IPS DF 4.7 (cell line): Measurements from ENCODE around the gene CTF1.
"Not testable (repeated sequence)": the region's sequence is repeated elsewhere in the genome, so short reads cannot be mapped to it uniquely, and the experiment has no call there.

Experiments used
- DNase-seq: peaks from one replicate; pipeline ENCODE4 v3.0.0-alpha.2; 2013; ENCODE audit warnings: low spot score; ENCODE audit errors: extremely low read depth

Gene CTF1

DNA sequence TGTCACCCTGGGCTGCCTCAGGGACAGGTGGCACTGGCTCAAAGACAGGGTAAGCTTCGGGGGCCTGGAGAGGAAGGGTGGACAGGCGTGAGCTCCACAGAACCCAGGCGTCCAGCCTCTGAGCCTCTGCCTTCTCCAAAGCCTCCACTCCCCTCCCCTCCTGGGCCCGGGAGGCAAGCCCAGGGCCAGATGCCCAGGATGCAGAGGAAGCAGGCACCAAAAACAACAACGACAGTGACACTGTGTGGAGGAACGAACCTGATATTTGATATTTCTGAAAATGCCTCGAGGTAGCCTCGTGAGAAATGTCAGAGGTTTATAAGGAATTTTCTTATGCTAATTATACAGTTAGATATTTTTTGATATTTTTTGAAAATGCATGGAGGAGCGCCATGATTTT, 8.5 kb upstream of the CTF1 start:
- DNase-seq, result no peak

- DNase-seq, result no peak
Observed at GRCh38 chr16:30888856-30889499, 7.4 kb upstream of the CTF1 start.

DNA sequence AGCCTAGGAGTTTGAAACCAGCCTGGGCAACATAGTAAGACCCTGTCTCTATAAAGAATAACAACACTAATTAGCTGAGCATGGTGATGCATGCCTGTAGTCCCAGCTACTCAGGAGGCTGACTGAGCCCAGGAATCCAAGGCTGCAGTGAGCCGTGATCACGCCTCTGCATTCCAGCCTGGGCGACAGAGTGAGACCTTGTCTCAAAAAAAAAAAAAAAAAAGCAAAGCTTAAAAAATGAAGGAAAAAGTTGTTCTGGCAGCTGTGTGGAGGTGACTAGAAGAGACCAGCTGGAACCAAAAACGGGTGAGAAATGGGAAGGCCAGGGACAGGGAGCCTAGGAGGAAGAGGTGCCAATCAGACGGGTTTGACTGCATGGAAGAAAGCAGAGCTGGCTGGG, 6.7 kb upstream of the CTF1 start:
- no peak for DNase-seq

GRCh38 chr16:30891043-30891823, 5.2 kb upstream of the CTF1 start:
- not testable (repeated sequence) for DNase-seq

GRCh38 chr16:30892670-30893416, 3.6 kb upstream of the CTF1 start:
- no peak for DNase-seq

DNA sequence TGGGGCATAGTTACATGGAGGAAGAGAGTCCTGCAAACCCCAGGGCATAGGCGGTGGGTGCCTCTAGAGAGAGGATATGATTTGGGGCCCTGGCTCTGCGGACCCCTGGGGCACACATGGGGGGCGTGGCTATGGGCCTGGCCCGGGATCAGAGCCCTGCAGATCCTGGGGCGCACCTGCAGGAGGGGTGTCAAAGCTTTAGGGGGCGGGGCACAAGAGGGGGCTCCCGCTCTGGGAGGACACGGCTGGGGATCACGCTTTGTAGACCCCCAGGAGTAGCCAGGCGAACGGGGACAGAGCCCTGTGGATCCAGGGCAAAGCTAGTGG, 3.0 kb upstream of the CTF1 start:
- DNase-seq, result no peak

DNA sequence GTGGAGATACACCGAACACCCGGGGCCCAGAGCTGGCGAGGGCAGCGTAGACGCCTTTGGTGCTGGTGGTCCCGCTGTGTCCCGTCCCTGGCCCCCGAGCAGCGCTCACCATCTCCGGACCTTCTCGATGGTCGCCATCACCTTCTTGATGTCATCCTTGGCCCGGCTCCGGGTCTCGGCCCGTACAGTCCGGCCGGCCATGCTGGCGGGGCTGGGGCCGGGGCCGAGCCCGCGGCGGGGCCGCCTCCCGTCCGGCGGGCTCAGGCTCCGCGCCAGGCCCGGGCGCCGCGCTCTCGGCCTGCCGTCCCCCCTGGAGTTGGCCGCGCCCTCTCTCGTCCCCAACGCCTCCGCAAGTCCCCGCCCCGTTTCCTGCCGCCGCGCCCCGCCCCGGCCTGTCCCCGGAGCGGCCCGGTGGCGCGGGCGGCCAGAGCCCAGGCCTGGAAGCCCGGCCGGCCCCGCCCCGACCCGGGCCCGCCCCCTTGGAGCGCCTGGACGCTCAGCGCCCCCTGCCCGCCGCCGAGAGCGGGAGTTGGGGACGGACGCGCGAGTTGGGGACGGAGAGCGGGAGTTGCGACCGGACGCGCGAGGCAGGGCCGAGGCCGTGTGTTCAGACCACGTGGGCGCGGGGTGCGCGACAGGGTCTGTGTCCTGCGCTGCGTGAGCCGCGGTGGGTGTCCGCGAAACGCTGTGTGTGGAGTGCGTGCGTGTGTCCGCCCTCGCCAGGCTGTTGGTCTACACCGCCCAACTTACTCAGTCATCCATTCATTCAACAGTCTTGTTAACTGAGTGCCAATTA, 2.5 kb upstream of the CTF1 start, which contains the start of gene BCL7C:
BCL7C (minus strand) TSS at position 334 of the 796 bp plus-strand sequence; CDS start at position 201, 133 bp downstream.
- no peak for DNase-seq

DNA sequence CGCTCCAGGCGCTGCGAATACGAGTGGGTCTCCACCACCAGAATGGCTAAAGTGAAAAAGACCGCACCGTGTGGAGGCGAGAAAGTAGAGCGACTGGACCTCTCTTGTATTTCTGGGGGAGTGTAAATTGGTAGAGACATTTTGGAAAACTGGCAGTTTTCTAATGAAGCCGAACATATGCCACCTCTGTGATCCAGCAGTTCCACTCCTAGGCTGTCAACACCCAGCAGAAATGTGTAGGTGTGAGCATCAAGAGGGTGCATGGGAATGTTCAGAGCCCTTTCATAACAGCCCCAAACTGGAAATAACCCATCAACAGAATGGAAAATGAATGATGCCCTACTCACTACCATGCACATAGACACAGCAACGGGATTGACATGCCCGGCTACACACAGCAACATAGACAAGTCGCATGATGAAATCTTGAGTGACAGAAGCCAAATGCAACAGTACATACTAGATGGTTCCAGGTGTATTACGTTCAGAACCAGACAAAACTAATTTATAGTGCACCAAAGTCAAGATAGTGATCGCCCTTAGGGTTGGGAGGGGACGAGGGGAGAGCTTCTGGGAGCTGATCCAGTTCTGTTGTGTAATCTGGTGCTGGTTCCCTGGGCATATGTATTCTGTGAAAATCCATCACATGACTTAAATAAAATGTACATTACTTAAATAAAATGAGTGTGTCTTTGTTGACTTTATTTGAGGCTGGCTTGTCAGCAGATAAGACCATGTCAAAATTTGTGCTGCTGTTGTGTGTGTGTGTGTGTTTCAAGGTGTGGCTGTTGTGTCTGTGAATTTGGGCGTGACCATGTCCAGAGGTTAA, 1.7 kb upstream of the CTF1 start:
- no peak for DNase-seq

DNA sequence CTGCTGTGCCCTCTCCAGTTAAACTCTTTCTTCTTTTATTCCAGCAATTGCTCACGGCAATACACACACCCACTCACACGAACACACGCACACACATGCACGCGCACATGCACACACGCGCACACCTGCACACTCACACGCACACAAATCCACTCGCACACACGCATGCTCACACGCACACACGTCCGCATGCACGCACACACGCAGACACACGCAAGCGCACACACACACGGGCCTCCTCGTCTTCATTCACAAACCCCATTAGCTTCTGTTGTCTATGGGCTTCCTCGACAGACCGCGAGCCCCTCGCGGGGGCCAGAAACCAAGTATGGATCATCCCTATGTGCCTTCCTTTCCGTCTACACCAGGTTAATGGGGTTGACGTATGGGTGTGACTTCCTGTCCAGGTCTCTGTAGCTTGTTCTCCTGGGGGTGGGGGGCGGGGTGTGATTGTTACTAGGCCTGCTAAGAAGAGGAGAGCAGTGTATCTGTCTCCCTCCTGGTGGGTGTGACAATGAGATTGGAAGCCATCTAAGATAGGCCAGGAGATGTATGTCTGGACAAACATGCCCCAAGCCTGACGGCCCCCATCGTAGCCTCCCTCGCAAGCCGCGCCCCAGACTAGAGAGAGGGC, 670 bp upstream of the CTF1 start:
- no peak for DNase-seq

- no peak for DNase-seq
Observed at GRCh38 chr16:30896889-30897733, 697 bp downstream of the CTF1 start.

DNA sequence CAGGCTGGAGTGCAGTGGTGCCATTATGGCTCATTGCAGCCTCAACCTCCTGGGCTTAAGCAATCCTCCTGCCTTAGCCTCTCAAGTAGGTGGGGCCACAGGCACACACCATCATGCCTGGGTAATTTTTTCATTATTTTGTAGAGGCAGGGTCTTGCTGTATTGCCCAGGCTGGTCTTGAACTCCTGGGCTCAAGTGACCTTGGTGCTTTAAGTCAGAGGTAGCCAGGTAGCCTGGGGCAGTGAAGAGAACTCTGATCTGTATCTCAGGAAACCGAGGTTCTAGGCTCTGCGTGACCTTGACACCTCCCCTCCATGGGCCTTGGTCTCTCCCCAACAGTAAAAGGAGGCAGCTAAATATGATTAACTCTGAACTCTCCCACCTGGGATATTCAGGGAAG, 3.4 kb downstream of the CTF1 start:
- no peak for DNase-seq

GRCh38 chr16:30900588-30900987, 4.2 kb downstream of the CTF1 start:
- DNase-seq, result no peak

DNA sequence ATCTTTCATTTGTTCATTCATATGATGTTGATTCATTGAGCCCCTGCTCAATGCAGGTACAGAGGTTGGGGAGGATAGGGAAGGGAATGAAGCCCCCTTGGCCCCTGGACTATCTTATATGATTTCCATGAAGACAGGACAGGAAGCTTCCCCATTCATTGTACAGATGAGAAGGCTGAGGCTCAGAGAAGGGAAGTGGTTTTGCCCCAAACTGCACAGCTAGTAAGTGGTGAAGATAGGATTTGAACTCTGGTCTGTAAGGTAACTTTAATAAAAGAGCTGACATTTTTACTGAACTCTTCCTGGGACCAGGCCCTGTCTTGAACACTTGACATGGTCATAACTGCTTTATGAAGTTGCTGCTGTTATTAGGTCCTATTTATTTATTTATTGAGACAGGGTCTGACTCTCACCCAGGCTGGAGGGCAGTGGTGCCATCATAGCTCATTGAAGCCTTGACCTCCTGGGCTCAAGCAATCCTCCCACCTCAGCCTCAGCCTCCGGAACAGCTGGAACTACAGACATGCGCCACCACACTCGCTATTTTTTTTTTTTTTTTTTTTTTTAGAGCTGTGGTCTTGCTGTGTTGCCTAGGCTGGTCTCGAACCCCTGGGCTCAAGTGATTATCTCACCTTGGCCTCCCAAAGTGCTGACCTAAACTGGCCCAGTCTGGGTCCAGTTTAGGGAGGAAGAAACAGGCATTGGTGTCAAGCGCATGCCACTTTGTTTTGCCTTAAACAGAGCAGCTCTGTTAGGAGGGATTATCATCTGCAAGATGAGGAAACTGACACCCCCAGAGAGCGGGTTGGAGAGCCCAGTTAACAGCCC, 5.0 kb downstream of the CTF1 start:
- no peak for DNase-seq

DNA sequence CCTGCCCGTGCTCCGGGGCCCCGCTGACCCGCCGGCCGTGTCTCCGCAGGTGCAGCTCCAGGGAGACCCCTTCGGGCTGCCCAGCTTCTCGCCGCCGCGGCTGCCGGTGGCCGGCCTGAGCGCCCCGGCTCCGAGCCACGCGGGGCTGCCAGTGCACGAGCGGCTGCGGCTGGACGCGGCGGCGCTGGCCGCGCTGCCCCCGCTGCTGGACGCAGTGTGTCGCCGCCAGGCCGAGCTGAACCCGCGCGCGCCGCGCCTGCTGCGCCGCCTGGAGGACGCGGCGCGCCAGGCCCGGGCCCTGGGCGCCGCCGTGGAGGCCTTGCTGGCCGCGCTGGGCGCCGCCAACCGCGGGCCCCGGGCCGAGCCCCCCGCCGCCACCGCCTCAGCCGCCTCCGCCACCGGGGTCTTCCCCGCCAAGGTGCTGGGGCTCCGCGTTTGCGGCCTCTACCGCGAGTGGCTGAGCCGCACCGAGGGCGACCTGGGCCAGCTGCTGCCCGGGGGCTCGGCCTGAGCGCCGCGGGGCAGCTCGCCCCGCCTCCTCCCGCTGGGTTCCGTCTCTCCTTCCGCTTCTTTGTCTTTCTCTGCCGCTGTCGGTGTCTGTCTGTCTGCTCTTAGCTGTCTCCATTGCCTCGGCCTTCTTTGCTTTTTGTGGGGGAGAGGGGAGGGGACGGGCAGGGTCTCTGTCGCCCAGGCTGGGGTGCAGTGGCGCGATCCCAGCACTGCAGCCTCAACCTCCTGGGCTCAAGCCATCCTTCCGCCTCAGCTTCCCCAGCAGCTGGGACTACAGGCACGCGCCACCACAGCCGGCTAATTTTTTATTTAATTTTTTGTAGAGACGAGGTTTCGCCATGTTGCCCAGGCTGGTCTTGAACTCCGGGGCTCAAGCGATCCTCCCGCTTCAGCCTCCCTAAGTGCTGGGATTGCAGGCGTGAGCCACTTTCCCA, 5.9 kb downstream of the CTF1 start:
- DNase-seq, result no peak

- no peak for DNase-seq
Observed at GRCh38 chr16:30903002-30903401, 6.6 kb downstream of the CTF1 start.

- DNase-seq, result no peak
Observed at GRCh38 chr16:30903596-30903995, 7.2 kb downstream of the CTF1 start.

DNA sequence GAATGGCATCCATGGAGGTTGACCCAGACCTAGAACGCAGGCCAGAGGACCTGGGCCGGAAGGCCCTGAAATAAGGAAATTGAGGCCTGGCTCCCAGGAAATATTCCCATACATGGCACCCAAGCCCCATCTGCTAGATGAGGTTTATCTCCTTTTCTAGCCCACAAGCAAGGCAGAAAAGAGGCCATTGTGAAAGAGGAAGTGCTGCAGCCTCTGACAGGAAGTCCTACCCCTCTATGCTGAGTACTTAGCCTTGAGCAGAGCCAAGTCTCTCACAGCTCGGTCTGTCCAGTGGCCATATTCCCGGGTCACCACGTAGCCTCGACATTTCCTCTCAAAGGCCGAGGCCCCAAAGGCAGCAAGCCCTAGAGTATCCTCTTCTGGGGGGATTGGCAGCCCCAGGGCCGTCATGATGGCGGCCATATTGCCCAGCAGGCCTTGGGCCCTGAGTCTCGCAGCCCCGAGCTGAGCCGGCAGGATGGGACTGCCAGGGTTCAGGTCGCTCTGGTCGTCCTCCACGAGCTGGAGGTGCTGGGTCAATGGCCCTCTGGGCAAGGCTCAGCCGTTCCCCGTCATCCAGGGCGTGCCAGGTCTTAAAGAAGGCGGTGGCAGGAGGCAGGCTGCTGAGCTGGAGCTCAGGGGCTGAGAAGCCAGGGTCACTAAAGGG, 7.8 kb downstream of the CTF1 start:
- DNase-seq, result no peak
